HFFc6 (cell line): ENCODE measurements around the gene ASS1. TPM values are rescaled to one million over a fixed set of nuclear protein-coding genes. Genes with fewer than 3 reads are reported as not detected.

Experiments
- DNase-seq: peaks from one replicate; pipeline ENCODE4 v3.0.0-alpha.2; 2018
- H3K27ac Mint-ChIP-seq: 2 replicates; pipeline ENCODE4 v1.8.0; 2020; ENCODE audit warnings: mild to moderate bottlenecking, mixed read lengths
- H3K27me3 Mint-ChIP-seq: 2 replicates; pipeline ENCODE4 v1.8.0; 2021; ENCODE audit warnings: mild to moderate bottlenecking, moderate library complexity, mixed read lengths; ENCODE audit not compliant: insufficient read depth
- H3K36me3 Mint-ChIP-seq: 2 replicates; pipeline ENCODE4 v1.8.0; 2021; ENCODE audit warnings: low read depth, mixed read lengths
- H3K4me1 Mint-ChIP-seq: 2 replicates; pipeline ENCODE4 v1.8.0; 2020; ENCODE audit warnings: low read depth, mixed read lengths
- H3K4me3 Mint-ChIP-seq: 2 replicates; pipeline ENCODE4 v1.8.0; 2020; ENCODE audit warnings: mild to moderate bottlenecking, moderate library complexity, mixed read lengths
- H3K9me3 Mint-ChIP-seq: 2 replicates; pipeline ENCODE4 v1.8.0; 2020; ENCODE audit warnings: mild to moderate bottlenecking, mixed read lengths
- total RNA-seq, 6 experiments: library from RNA; stranded (reverse); fragmentation: NEBNext Ultra II Directional; extraction: Animal tissue kit (Norgen Biotek cat#: 25700); gene quantifications; 2 replicates in 1 of 6; 3 replicates in 5 of 6; pipeline ENCODE4 v1.2.3, GENCODE V29; 2021
- TF ChIP-seq, protein P1 (sequence below): fragments of 200-600 bp; sonication (generic); IDR thresholded peaks from 2 replicates; pipeline ENCODE4 v1.5.0; 2021; ENCODE audit warnings: antibody characterized with exemption, mild to moderate bottlenecking

The ASS1 gene
- total RNA-seq, 6 experiments from 2014 or later = 48.6 to 103 (median 53.7) TPM

DNA sequence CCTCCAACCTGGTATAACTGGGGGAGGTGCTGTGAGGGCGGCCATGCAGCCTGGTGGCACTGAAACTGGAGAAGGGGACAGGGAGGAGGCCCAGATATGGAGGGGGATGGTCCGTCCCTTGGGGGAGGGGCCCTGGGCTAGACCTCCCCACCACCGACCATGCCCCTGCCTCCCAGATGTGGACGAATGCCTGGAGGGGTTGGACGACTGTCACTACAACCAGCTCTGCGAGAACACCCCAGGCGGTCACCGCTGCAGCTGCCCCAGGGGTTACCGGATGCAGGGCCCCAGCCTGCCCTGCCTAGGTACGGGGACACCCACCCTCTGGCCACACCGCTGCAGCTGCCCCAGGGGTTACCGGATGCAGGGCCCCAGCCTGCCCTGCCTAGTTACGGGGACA lies 15.4 kb upstream of the ASS1 start:
- Mint-ChIP-seq H3K4me1 (peaks cover 14% of the 10 kb centered on the region), H3K9me3 (no peaks in the 10 kb centered on the region), H3K36me3 (no peaks in the 10 kb centered on the region), H3K27ac (no peak overlapping the region), H3K27me3 (peaks cover 5% of the 10 kb centered on the region; the same call in 1 of the 2 replicates), H3K4me3 (no peak overlapping the region)
- DNase-seq = no peak
- TF ChIP-seq, protein P1, sequence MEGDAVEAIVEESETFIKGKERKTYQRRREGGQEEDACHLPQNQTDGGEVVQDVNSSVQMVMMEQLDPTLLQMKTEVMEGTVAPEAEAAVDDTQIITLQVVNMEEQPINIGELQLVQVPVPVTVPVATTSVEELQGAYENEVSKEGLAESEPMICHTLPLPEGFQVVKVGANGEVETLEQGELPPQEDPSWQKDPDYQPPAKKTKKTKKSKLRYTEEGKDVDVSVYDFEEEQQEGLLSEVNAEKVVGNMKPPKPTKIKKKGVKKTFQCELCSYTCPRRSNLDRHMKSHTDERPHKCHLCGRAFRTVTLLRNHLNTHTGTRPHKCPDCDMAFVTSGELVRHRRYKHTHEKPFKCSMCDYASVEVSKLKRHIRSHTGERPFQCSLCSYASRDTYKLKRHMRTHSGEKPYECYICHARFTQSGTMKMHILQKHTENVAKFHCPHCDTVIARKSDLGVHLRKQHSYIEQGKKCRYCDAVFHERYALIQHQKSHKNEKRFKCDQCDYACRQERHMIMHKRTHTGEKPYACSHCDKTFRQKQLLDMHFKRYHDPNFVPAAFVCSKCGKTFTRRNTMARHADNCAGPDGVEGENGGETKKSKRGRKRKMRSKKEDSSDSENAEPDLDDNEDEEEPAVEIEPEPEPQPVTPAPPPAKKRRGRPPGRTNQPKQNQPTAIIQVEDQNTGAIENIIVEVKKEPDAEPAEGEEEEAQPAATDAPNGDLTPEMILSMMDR = no peak

DNA sequence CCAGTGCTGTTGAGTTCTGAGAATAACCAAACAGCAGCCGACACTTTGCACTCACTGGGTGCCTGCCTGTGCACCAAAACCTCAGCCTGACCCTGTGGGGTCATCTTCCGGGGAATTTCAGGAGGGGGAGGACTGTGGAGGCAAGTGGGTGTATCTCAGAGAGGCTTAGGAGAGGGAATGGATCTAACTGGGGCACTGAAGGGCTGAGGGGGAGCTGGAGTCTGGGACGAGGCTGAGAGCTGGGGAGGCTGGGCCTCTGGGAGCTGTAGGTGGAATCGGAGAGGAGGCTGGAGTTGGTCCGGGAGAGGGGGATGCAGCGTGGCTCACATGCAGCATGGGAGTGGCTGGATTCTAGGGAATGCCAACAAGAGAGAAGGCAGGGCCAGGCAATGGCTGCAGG lies 14.9 kb upstream of the ASS1 start:
- TF ChIP-seq, protein P1 = no peak
- no peaks in the 10 kb centered on the region for H3K36me3 Mint-ChIP-seq
- peaks cover 5% of the 10 kb centered on the region; the same call in 1 of the 2 replicates for H3K27me3 Mint-ChIP-seq
- H3K4me3 Mint-ChIP-seq = no peak overlapping the region
- no peaks in the 10 kb centered on the region for H3K9me3 Mint-ChIP-seq
- peaks cover 14% of the 10 kb centered on the region for H3K4me1 Mint-ChIP-seq
- DNase-seq = no peak
- H3K27ac Mint-ChIP-seq = no peak overlapping the region

DNA sequence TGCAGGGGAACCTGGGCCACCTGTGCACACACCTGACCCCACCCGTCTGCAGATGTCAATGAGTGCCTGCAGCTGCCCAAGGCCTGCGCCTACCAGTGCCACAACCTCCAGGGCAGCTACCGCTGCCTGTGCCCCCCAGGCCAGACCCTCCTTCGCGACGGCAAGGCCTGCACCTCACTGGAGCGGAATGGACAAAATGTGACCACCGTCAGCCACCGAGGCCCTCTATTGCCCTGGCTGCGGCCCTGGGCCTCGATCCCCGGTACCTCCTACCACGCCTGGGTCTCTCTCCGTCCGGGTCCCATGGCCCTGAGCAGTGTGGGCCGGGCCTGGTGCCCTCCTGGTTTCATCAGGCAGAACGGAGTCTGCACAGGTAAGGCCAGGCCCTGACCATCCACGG lies 14.5 kb upstream of the ASS1 start:
- Mint-ChIP-seq H3K27ac (no peak overlapping the region), H3K36me3 (no peaks in the 10 kb centered on the region), H3K9me3 (no peaks in the 10 kb centered on the region), H3K4me1 (peaks cover 14% of the 10 kb centered on the region), H3K27me3 (peaks cover under 1% of the 10 kb centered on the region; the same call in 1 of the 2 replicates), H3K4me3 (no peak overlapping the region)
- DNase-seq = no peak
- TF ChIP-seq, protein P1 = no peak

DNA sequence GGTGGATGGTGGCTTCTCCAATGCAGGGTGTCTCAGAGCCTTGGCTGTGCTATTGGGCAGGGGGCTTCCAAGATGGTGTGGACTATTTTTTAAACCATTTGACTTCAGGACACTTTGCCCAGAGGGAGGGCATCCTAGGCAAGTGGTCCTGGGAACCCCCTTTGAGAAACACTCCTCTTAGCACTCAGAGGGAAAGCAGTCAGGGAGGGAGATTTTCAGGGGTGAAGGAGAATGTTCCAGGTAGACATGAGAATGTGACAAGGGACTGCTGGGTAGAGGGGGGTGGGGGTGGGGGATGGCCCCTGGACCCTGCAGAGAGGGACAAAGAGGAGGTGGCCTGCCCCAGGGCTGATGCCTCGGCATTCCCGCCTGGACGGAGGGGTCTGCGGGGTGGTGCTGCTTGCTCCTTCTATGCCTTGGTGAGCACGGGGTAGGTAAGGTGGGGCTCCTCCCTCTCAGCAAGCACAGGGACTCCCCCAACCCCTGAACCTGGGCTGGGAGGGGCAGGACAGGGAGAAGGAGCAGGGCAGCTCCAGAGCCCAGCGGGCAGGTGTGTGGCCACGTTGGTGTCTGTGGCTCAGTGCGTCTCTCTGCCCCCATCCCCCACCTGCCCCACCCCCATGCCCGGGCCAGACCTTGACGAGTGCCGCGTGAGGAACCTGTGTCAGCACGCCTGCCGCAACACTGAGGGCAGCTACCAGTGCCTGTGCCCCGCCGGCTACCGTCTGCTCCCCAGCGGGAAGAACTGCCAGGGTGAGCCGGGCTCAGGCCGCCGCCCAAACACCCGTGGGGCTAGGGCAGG lies 13.8 kb upstream of the ASS1 start:
- TF ChIP-seq, protein P1 = no peak
- Mint-ChIP-seq H3K9me3 (no peaks in the 10 kb centered on the region), H3K27ac (no peak overlapping the region), H3K4me1 (peaks cover 14% of the 10 kb centered on the region), H3K4me3 (no peak overlapping the region), H3K27me3 (peaks cover 2% of the 10 kb centered on the region; the same call in 1 of the 2 replicates), H3K36me3 (no peaks in the 10 kb centered on the region)
- DNase-seq = no peak

GRCh38 chr9:130431536-130432303 lies 13.0 kb upstream of the ASS1 start:
- H3K36me3 Mint-ChIP-seq = no peaks in the 10 kb centered on the region
- TF ChIP-seq, protein P1 = no peak
- H3K4me3 Mint-ChIP-seq = no peak overlapping the region
- H3K9me3 Mint-ChIP-seq = no peaks in the 10 kb centered on the region
- no peak overlapping the region for H3K27ac Mint-ChIP-seq
- H3K4me1 Mint-ChIP-seq = peaks cover 10% of the 10 kb centered on the region
- H3K27me3 Mint-ChIP-seq = peaks cover 10% of the 10 kb centered on the region; the same call in 1 of the 2 replicates
- no peak for DNase-seq
